K562 (cell line): ENCODE measurements around the gene EXO5. TPM values are rescaled to one million over a fixed set of nuclear protein-coding genes. Genes with fewer than 3 reads are reported as not detected.
A peak's percentile ranks its signal among the peaks of the same experiment; 100 is the strongest.

Experiments used
- ARHGAP35 ChIP-seq: fragments of 450-650 bp; IDR thresholded peaks from 2 replicates; pipeline ENCODE4 v1.6.1; 2018; ENCODE audit not compliant: partially characterized antibody
- CEBPB ChIP-seq: fragments of 450-650 bp; IDR thresholded peaks from 2 replicates; pipeline ENCODE4 v1.6.1; 2016; ENCODE audit warnings: missing genetic modification characterization, missing compliant biosample characterization
- ILF3 ChIP-seq: fragments of 450-650 bp; IDR thresholded peaks from 2 replicates; pipeline ENCODE4 v1.6.1; 2018; ENCODE audit warnings: antibody characterized with exemption, mild to moderate bottlenecking, moderate library complexity, borderline replicate concordance
- IRF9 ChIP-seq: fragments of 450-650 bp; IDR thresholded peaks from 2 replicates; pipeline ENCODE4 v1.6.1; 2016; ENCODE audit warnings: missing biosample characterization, missing genetic modification characterization
- KAT2B ChIP-seq: IDR thresholded peaks from one replicate; pipeline ENCODE4 v1.6.1; 2012; ENCODE audit warnings: low read depth, mild to moderate bottlenecking, control low read depth, inconsistent platforms, low read length, moderate library complexity
- MBD1 ChIP-seq: fragments of 250-450 bp; sonication (Bioruptor Pico); IDR thresholded peaks from 2 replicates; pipeline ENCODE4 v1.8.0; 2022; ENCODE audit warnings: inconsistent platforms
- NFRKB ChIP-seq: fragments of 450-650 bp; IDR thresholded peaks from 2 replicates; pipeline ENCODE4 v1.6.1; 2016; ENCODE audit warnings: low read depth
- NKRF ChIP-seq: fragments of 450-650 bp; IDR thresholded peaks from 2 replicates; pipeline ENCODE4 v1.6.1; 2016; ENCODE audit warnings: borderline replicate concordance
- SMARCA4 ChIP-seq: fragments of 450-650 bp; IDR thresholded peaks from 2 replicates; pipeline ENCODE4 v1.6.1; 2016
- TOE1 ChIP-seq, 2 experiments: fragments of 450-650 bp in 1 of 2; sonication (generic) in 1 of 2; formaldehyde crosslinking in 1 of 2; IDR thresholded peaks; 2 replicates each; pipeline versions ENCODE4 v1.7.1 to v1.8.0; 2016 to 2022; ENCODE audit warnings: borderline replicate concordance in 2 of 2, mild to moderate bottlenecking in 2 of 2, antibody characterized with exemption in 1 of 2, inconsistent platforms in 1 of 2, low read depth in 1 of 2, missing genetic modification reagents in 1 of 2, moderate library complexity in 1 of 2
- ZNF318 ChIP-seq, 2 experiments: fragments of 450-650 bp; IDR thresholded peaks; 2 replicates each; pipeline ENCODE4 v1.6.1; 2016; ENCODE audit warnings: mild to moderate bottlenecking in 2 of 2, borderline replicate concordance in 1 of 2, low read depth in 1 of 2, moderate library complexity in 1 of 2
- ZSCAN29 ChIP-seq: fragments of 450-650 bp; IDR thresholded peaks from 2 replicates; pipeline ENCODE4 v1.6.1; 2017
- polyA plus RNA-seq, 8 experiments: library from polyadenylated mRNA; depleted of rRNA in 4 of 8; stranded (reverse) in 5 of 8; unstranded in 3 of 8; fragments of >200 nt; fragmentation: Nextera tagmentation in 2 of 8; fragmentation: Illumina TruSeq in 1 of 8; extraction: Ambion mirVana in 2 of 8; extraction: Trizol in 1 of 8; gene quantifications; 2 replicates each; pipeline versions ENCODE4 v1.2.1 to v1.2.3, GENCODE V29; 2011 to 2014; ENCODE audit warnings: inconsistent platforms in 1 of 8, missing spikeins in 1 of 8
- total RNA-seq, 7 experiments: library from RNA; depleted of rRNA in 6 of 7; stranded (reverse); fragments of >200 nt in 6 of 7; fragmentation: Illumina TruSeq in 2 of 7; extraction: Trizol in 2 of 7; gene quantifications; 2 replicates each; pipeline versions ENCODE4 v1.2.1 to v1.2.3, GENCODE V29; 2011 to 2021; ENCODE audit warnings: low replicate concordance in 1 of 7

Gene EXO5
- total and polyA plus RNA-seq, 9 of the 15 experiments (the other 6 are each of a cell fraction or from before 2014, with no cell fraction given): 1.1 to 4.3 (median 2.8) TPM

GRCh38 chr1:40530735-40531380, 22.3 kb downstream of the EXO5 start (continued):
- TF ChIP-seq TOE1 (IDR thresholded peaks at IDR 0.05; ENCODE audit: borderline replicate concordance) (0 out of 2 replicates have a peak, but pooled peaks have one; percentile 31), TOE1 (CRISPR knock-in tag; IDR thresholded peaks at IDR 0.05; ENCODE audit: borderline replicate concordance, low read depth) (no peak), ARHGAP35 (peak; percentile 22), CEBPB (tag) (peak; percentile 68), MBD1 (0 out of 2 replicates have a peak, but pooled peaks have one; percentile 14), SMARCA4 (peak; percentile 50), ILF3 (peak; percentile 53; the same call in 1 of the 2 replicates), ZSCAN29 (0 out of 2 replicates have a peak, but pooled peaks have one; percentile 33), IRF9 (0 out of 2 replicates have a peak, but pooled peaks have one; percentile 43), NFRKB (peak; percentile 79), ZNF318 (IDR thresholded peaks at IDR 0.05; ENCODE audit: borderline replicate concordance in 1 of 2, low read depth in 1 of 2) (0 out of 4 replicates have a peak, but pooled peaks of 1 of the 2 experiments have one; percentile 27), NKRF (peak; percentile 66), KAT2B (no peak)
